GM12872 (cell line): Measurements from ENCODE around the gene ERI3.

Source experiments
- CTCF ChIP-seq: IDR thresholded peaks from 3 replicates; pipeline ENCODE4 v1.5.1; 2011; ENCODE audit warnings: low read depth, mild to moderate bottlenecking, low read length, moderate library complexity; ENCODE audit not compliant: insufficient read depth

ERI3 gene

GRCh38 chr1:44270686-44271628 lies 84.1 kb downstream of the ERI3 start:
- TF ChIP-seq CTCF = no peak

- TF ChIP-seq CTCF = no peak
These were observed 87.0 kb downstream of the ERI3 start for GRCh38 chr1:44268054-44268453.

GRCh38 chr1:44267438-44267837 lies 87.6 kb downstream of the ERI3 start:
- TF ChIP-seq CTCF = no peak

GRCh38 chr1:44266400-44267344 lies 88.4 kb downstream of the ERI3 start:
- no peak for TF ChIP-seq CTCF

- no peak for TF ChIP-seq CTCF
These were observed 89.2 kb downstream of the ERI3 start for GRCh38 chr1:44265656-44266358.

- TF ChIP-seq CTCF = no peak
These were observed 90.6 kb downstream of the ERI3 start for GRCh38 chr1:44264451-44264771.
